Mesenchymal stem cell (in vitro differentiated cells and primary cell): Measurements from ENCODE around the gene FOXP1.

Source experiments
- DNase-seq: peaks from one replicate; pipeline ENCODE4 v3.0.0-alpha.2; 2013
- H2AFZ ChIP-seq: one replicate; pipeline ENCODE4 v1.6.1; 2013; ENCODE audit warnings: low read depth, mild to moderate bottlenecking, control low read depth, inconsistent platforms, low read length, moderate library complexity
- H2AK5ac ChIP-seq: 2 replicates; pipeline ENCODE4 v1.6.1; 2013; ENCODE audit warnings: low read length, moderate library complexity, mild to moderate bottlenecking, inconsistent platforms; ENCODE audit not compliant: severe bottlenecking
- H2BK120ac ChIP-seq: one replicate; pipeline ENCODE4 v1.6.1; 2013; ENCODE audit warnings: low read depth, mild to moderate bottlenecking, inconsistent platforms, low read length, moderate library complexity
- H2BK12ac ChIP-seq, 2 experiments: one replicate each; pipeline ENCODE4 v1.6.1; 2013; ENCODE audit warnings: inconsistent platforms in 2 of 2, low read length in 2 of 2, mild to moderate bottlenecking in 2 of 2, moderate library complexity in 2 of 2, control low read depth in 1 of 2
- H2BK15ac ChIP-seq: one replicate; pipeline ENCODE4 v1.6.1; 2013; ENCODE audit warnings: mild to moderate bottlenecking, low read depth, inconsistent platforms; ENCODE audit not compliant: poor library complexity, severe bottlenecking
- H2BK5ac ChIP-seq: 2 replicates; pipeline ENCODE4 v1.6.1; 2013; ENCODE audit warnings: low read depth, mild to moderate bottlenecking, low read length, control low read depth, inconsistent platforms; ENCODE audit not compliant: poor library complexity, severe bottlenecking
- H3K14ac ChIP-seq, 2 experiments: one replicate each; pipeline ENCODE4 v1.6.1; 2013; ENCODE audit warnings: inconsistent platforms in 2 of 2, low read length in 2 of 2, control low read depth in 1 of 2, mild to moderate bottlenecking in 1 of 2, moderate library complexity in 1 of 2
- H3K18ac ChIP-seq, 2 experiments: one replicate each; pipeline ENCODE4 v1.6.1; 2013; ENCODE audit warnings: inconsistent platforms in 2 of 2, low read length in 2 of 2, control low read depth in 1 of 2, low read depth in 1 of 2, mild to moderate bottlenecking in 1 of 2
- H3K23ac ChIP-seq, 2 experiments: one replicate each; pipeline ENCODE4 v1.6.1; 2013; ENCODE audit warnings: inconsistent platforms in 2 of 2, low read length in 2 of 2, mild to moderate bottlenecking in 2 of 2, moderate library complexity in 2 of 2, control low read depth in 1 of 2
- H3K27ac ChIP-seq: 2 replicates; pipeline ENCODE4 v1.5.1; 2013; ENCODE audit warnings: mild to moderate bottlenecking, moderate library complexity, low read length, control low read depth, inconsistent platforms; ENCODE audit not compliant: poor library complexity, severe bottlenecking
- H3K27me3 ChIP-seq, 2 experiments: 2 replicates each; pipeline versions ENCODE4 v1.6.1 to v1.7.0; 2013; ENCODE audit warnings: low read length in 2 of 2, mild to moderate bottlenecking in 2 of 2, moderate library complexity in 2 of 2, control low read depth in 1 of 2, inconsistent platforms in 1 of 2; ENCODE audit not compliant: control insufficient read depth in 1 of 2, insufficient read depth in 1 of 2
- H3K36me3 ChIP-seq, 2 experiments: 2 replicates each; pipeline versions ENCODE4 v1.6.1 to v1.7.0; 2013; ENCODE audit warnings: low read length in 2 of 2, control low read depth in 1 of 2, inconsistent platforms in 1 of 2, low read depth in 1 of 2, mild to moderate bottlenecking in 1 of 2; ENCODE audit not compliant: insufficient read depth in 2 of 2, control insufficient read depth in 1 of 2
- H3K4ac ChIP-seq, 2 experiments: one replicate each; pipeline ENCODE4 v1.6.1; 2013; ENCODE audit warnings: inconsistent platforms in 2 of 2, low read length in 2 of 2, mild to moderate bottlenecking in 2 of 2, moderate library complexity in 2 of 2, control low read depth in 1 of 2, low read depth in 1 of 2
- H3K4me1 ChIP-seq: 2 replicates; pipeline ENCODE4 v1.6.1; 2013; ENCODE audit warnings: low read depth, low read length, control low read depth; ENCODE audit not compliant: control insufficient read depth, insufficient read depth
- H3K4me2 ChIP-seq: 2 replicates; pipeline ENCODE4 v1.6.1; 2013; ENCODE audit warnings: low read length, mild to moderate bottlenecking, inconsistent platforms; ENCODE audit not compliant: poor library complexity, severe bottlenecking
- H3K4me3 ChIP-seq, 2 experiments: 2 replicates each; pipeline versions ENCODE4 v1.5.1 to v1.7.0; 2013; ENCODE audit warnings: low read length in 2 of 2, mild to moderate bottlenecking in 2 of 2, control low read depth in 1 of 2, low read depth in 1 of 2; ENCODE audit not compliant: insufficient read depth in 1 of 2
- H3K79me1 ChIP-seq: replicated peaks from 2 replicates; pipeline ENCODE4 v1.6.1; 2013; ENCODE audit warnings: mild to moderate bottlenecking, control low read depth, low read length, inconsistent platforms; ENCODE audit not compliant: poor library complexity, severe bottlenecking
- H3K9ac ChIP-seq: 2 replicates; pipeline ENCODE4 v1.7.0; 2013; ENCODE audit warnings: mild to moderate bottlenecking, low read length, moderate library complexity
- H3K9me3 ChIP-seq: 2 replicates; pipeline ENCODE4 v1.7.0; 2013; ENCODE audit warnings: mild to moderate bottlenecking, low read length; ENCODE audit not compliant: control insufficient read depth
- H4K8ac ChIP-seq: one replicate; pipeline ENCODE4 v1.6.1; 2013; ENCODE audit warnings: inconsistent platforms, mild to moderate bottlenecking, low read length, moderate library complexity
- H4K91ac ChIP-seq: one replicate; pipeline ENCODE4 v1.6.1; 2013; ENCODE audit warnings: mild to moderate bottlenecking, low read length, inconsistent platforms
- WGBS: methylation state at CpG from one replicate; pipeline ENCODE4 v1.1.7; 2013; ENCODE audit warnings: mixed read lengths; 5-methylcytosine and 5-hydroxymethylcytosine counted together

Gene FOXP1

GRCh38 chr3:71512000-71512399 lies 71.5 kb downstream of the FOXP1 start:
- no peak for DNase-seq
- Histone ChIP-seq H3K27ac (peak overlapping the region; percentile 98), H2BK5ac (peak overlapping the region; percentile 96), H2AFZ (no peak overlapping the region), H3K4me3 (no peak overlapping the region), H2AK5ac (peak overlapping the region; percentile 99), H3K9ac (no peak overlapping the region), H3K4me1 (peaks cover 10% of the 10 kb centered on the region), H3K18ac (no peak overlapping the region), H3K23ac (no peak overlapping the region), H3K79me1 (peaks cover under 1% of the 10 kb centered on the region), H2BK120ac (no peak overlapping the region), H3K27me3 (no peaks in the 10 kb centered on the region), H3K4ac (no peak overlapping the region), H4K91ac (no peak overlapping the region), H2BK12ac (no peak overlapping the region), H3K14ac (no peak overlapping the region), H2BK15ac (no peak overlapping the region), H3K4me2 (no peak overlapping the region), H3K36me3 (no peaks in the 10 kb centered on the region), H4K8ac (no peak overlapping the region), H3K9me3 (no peaks in the 10 kb centered on the region)
- 42% methylated on average over 3 of the region's 3 CpGs for WGBS

DNA sequence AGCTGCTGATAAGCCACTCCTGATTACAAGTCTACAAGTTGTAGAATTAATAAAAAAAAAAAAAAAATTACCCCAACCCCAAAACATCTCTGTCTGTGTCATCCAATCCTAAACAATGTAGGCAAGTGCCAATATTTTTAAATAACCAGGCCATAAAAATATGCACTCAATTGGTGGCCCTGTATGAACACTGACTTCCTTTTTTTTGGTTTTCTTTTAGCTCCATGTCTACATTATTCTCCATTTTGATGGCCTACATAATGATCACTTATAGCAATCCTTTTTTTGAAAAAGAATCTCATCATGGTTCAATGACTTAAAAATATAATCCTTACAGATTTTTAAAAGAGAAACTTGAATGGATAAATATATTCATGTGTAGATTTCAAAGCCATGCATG lies 72.1 kb downstream of the FOXP1 start:
- no peak overlapping the region for H3K18ac ChIP-seq
- H3K4me1 ChIP-seq, result peaks cover 10% of the 10 kb centered on the region
- no peak overlapping the region for H2AFZ ChIP-seq
- H2BK5ac ChIP-seq, result no peak overlapping the region
- H4K8ac ChIP-seq, result no peak overlapping the region
- H3K79me1 ChIP-seq, result peaks cover 4% of the 10 kb centered on the region
- H2BK15ac ChIP-seq, result no peak overlapping the region
- peak overlapping the region; percentile 98 for H3K27ac ChIP-seq
- no peaks in the 10 kb centered on the region for H3K27me3 ChIP-seq
- no peaks in the 10 kb centered on the region for H3K36me3 ChIP-seq
- no peak overlapping the region for H3K14ac ChIP-seq
- H3K9ac ChIP-seq, result no peak overlapping the region
- H2BK120ac ChIP-seq, result no peak overlapping the region
- H2BK12ac ChIP-seq, result no peak overlapping the region
- no peak overlapping the region for H3K23ac ChIP-seq
- no peak overlapping the region for H4K91ac ChIP-seq
- no peak overlapping the region for H3K4ac ChIP-seq
- no peak for DNase-seq
- H3K4me2 ChIP-seq, result no peak overlapping the region
- H3K4me3 ChIP-seq, result no peak overlapping the region
- H3K9me3 ChIP-seq, result no peaks in the 10 kb centered on the region
- no peak overlapping the region for H2AK5ac ChIP-seq

GRCh38 chr3:71511037-71511436 lies 72.5 kb downstream of the FOXP1 start:
- WGBS, result 14% methylated on average over 2 of the region's 3 CpGs
- DNase-seq, result peak; percentile 81
- H2BK12ac ChIP-seq, result no peak overlapping the region

DNA sequence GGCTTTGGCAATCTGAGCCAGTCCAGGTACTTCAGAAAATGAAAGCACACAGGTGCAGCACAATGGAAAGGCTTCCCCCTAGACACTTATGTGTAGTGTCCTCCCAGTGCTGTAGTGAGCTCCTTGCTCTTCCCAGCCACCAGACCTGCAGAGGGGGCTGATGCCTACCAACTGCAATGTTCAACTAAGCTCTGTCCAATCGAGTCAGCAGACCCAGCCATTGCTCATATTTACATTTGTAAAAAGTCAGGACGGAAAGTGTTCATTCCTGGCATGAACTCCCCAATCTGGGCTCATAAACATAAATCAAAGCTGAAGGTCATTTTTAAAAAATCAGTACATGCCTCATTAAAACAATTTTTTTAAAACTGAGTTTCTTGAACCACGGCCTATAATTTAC lies 73.0 kb downstream of the FOXP1 start:
- no peak overlapping the region for H3K4ac ChIP-seq
- 74% methylated on average over 3 of the region's 3 CpGs for WGBS
- peak overlapping the region; percentile 46 for H2AK5ac ChIP-seq
- H3K23ac ChIP-seq, result no peak overlapping the region
- H3K18ac ChIP-seq, result no peak overlapping the region
- DNase-seq, result peak; percentile 51
- H2BK15ac ChIP-seq, result no peak overlapping the region
- no peak overlapping the region for H4K91ac ChIP-seq
- H3K9me3 ChIP-seq, result no peaks in the 10 kb centered on the region
- H3K14ac ChIP-seq, result no peak overlapping the region
- H2BK120ac ChIP-seq, result no peak overlapping the region
- H3K36me3 ChIP-seq, result no peaks in the 10 kb centered on the region
- peaks cover 7% of the 10 kb centered on the region for H3K79me1 ChIP-seq
- H3K27ac ChIP-seq, result peak overlapping the region; percentile 98
- H2AFZ ChIP-seq, result no peak overlapping the region
- peak overlapping the region; percentile 50 for H2BK5ac ChIP-seq
- H2BK12ac ChIP-seq, result no peak overlapping the region
- no peak overlapping the region for H3K4me3 ChIP-seq
- no peak overlapping the region for H3K4me2 ChIP-seq
- no peaks in the 10 kb centered on the region for H3K27me3 ChIP-seq
- no peak overlapping the region for H4K8ac ChIP-seq
- no peak overlapping the region for H3K9ac ChIP-seq
- H3K4me1 ChIP-seq, result peaks cover 12% of the 10 kb centered on the region

More at GRCh38 chr3:71511037-71511436, 72.5 kb downstream of the FOXP1 start:
- peaks cover 4% of the 10 kb centered on the region for H3K79me1 ChIP-seq
- no peak overlapping the region for H2AK5ac ChIP-seq
- H3K4me3 ChIP-seq, result no peak overlapping the region
- no peak overlapping the region for H3K18ac ChIP-seq
- H4K91ac ChIP-seq, result no peak overlapping the region
- no peak overlapping the region for H2AFZ ChIP-seq
- H3K9ac ChIP-seq, result no peak overlapping the region
- H3K4ac ChIP-seq, result no peak overlapping the region
- peak overlapping the region; percentile 98 for H3K27ac ChIP-seq
- H3K14ac ChIP-seq, result no peak overlapping the region
- H2BK15ac ChIP-seq, result no peak overlapping the region
- no peak overlapping the region for H2BK120ac ChIP-seq
- H4K8ac ChIP-seq, result no peak overlapping the region
- no peak overlapping the region for H3K23ac ChIP-seq
- no peaks in the 10 kb centered on the region for H3K27me3 ChIP-seq
- H3K36me3 ChIP-seq, result no peaks in the 10 kb centered on the region
- H3K4me2 ChIP-seq, result no peak overlapping the region
- H2BK5ac ChIP-seq, result no peak overlapping the region
- peaks cover 12% of the 10 kb centered on the region for H3K4me1 ChIP-seq
- no peaks in the 10 kb centered on the region for H3K9me3 ChIP-seq
